H1 (cell line): Measurements from ENCODE around the gene MKI67. TPM values are rescaled to one million over a fixed set of nuclear protein-coding genes. Genes with fewer than 3 reads are reported as not detected.

Source experiments
- CTCF ChIA-PET: fragments of 300-600 bp; sonication (Branson Sonifier 250); formaldehyde crosslinking; loops from one replicate; lab custom pipeline; 2021; ENCODE audit not compliant: partially characterized antibody; lab: Charles Lee
- POLR2A ChIA-PET: fragments of 300-600 bp; sonication (Branson Sonifier 250); formaldehyde crosslinking; loops from one replicate; lab custom pipeline; 2021; ENCODE audit warnings: inconsistent platforms; ENCODE audit not compliant: partially characterized antibody; lab: Charles Lee
- DNase-seq, 2 experiments: peaks; one replicate each; pipeline versions ENCODE4 v3.0.0 to v3.0.0-alpha.2; 2010 to 2022; ENCODE audit warnings: low spot score in 2 of 2, low read depth in 1 of 2, mixed read lengths in 1 of 2
- FAIRE-seq: peaks from 2 replicates; lab custom pipeline; 2011; peaks lifted over from hg19 to GRCh38; lab: Jason Lieb, UNC
- H2AFZ ChIP-seq: 2 replicates; pipeline ENCODE4 v1.8.1; 2012; ENCODE audit warnings: low read length, inconsistent platforms
- H2AK5ac ChIP-seq: 2 replicates; pipeline ENCODE4 v1.6.1; 2013; ENCODE audit warnings: low read depth, low read length
- H2BK120ac ChIP-seq: replicated peaks from 2 replicates; pipeline ENCODE3; 2013; ENCODE audit warnings: low read depth, low read length, inconsistent platforms
- H2BK12ac ChIP-seq: 2 replicates; pipeline ENCODE4 v1.6.1; 2013; ENCODE audit warnings: low read depth, low read length
- H2BK15ac ChIP-seq: 2 replicates; pipeline ENCODE4 v1.6.1; 2013; ENCODE audit warnings: low read length
- H2BK20ac ChIP-seq: 2 replicates; pipeline ENCODE4 v1.6.1; 2013; ENCODE audit warnings: low read length
- H2BK5ac ChIP-seq: 2 replicates; pipeline ENCODE4 v1.6.1; 2013; ENCODE audit warnings: low read depth, low read length
- H3K14ac ChIP-seq: 2 replicates; pipeline ENCODE4 v1.6.1; 2013; ENCODE audit warnings: inconsistent platforms; ENCODE audit not compliant: insufficient read length
- H3K18ac ChIP-seq: 2 replicates; pipeline ENCODE4 v1.6.1; 2013; ENCODE audit warnings: low read length; ENCODE audit errors: extremely low read depth
- H3K23ac ChIP-seq: 2 replicates; pipeline ENCODE4 v1.6.1; 2013; ENCODE audit warnings: inconsistent platforms; ENCODE audit not compliant: insufficient read length
- H3K23me2 ChIP-seq: 2 replicates; pipeline ENCODE4 v1.6.1; 2013; ENCODE audit warnings: low read depth, low read length
- H3K27ac ChIP-seq: 2 replicates; pipeline ENCODE4 v1.6.1; 2011; ENCODE audit warnings: low read depth, low read length, inconsistent platforms
- H3K27me3 ChIP-seq, 4 experiments: replicated peaks in 1 of 4; 1 replicate in 1 of 4; 2 replicates in 3 of 4; pipeline versions ENCODE4 v1.6.1 to v1.8.1; 2011 to 2013; ENCODE audit warnings: low read length in 3 of 4, mild to moderate bottlenecking in 3 of 4, inconsistent platforms in 2 of 4, mixed read lengths in 2 of 4, moderate library complexity in 1 of 4; ENCODE audit not compliant: control insufficient read depth in 3 of 4, insufficient read depth in 3 of 4; ENCODE audit errors: extremely low read depth in 1 of 4
- H3K36me3 ChIP-seq, 4 experiments: 2 replicates each; pipeline versions ENCODE4 v1.6.1 to v1.8.1; 2011 to 2013; ENCODE audit warnings: mild to moderate bottlenecking in 4 of 4, low read length in 3 of 4, moderate library complexity in 2 of 4, control low read depth in 1 of 4, inconsistent platforms in 1 of 4; ENCODE audit not compliant: insufficient read depth in 4 of 4, control insufficient read depth in 2 of 4
- H3K4ac ChIP-seq: replicated peaks from 2 replicates; pipeline ENCODE3; 2013; ENCODE audit warnings: low read length, low read depth, mixed read lengths, inconsistent platforms; ENCODE audit not compliant: insufficient read length
- H3K4me1 ChIP-seq, 4 experiments: replicated peaks in 1 of 4; 1 replicate in 1 of 4; 2 replicates in 3 of 4; pipeline versions ENCODE4 v1.6.1 to v1.8.1; 2011 to 2013; ENCODE audit warnings: low read length in 3 of 4, inconsistent platforms in 2 of 4, mixed read lengths in 1 of 4; ENCODE audit not compliant: insufficient read depth in 4 of 4, control insufficient read depth in 3 of 4
- H3K4me2 ChIP-seq, 2 experiments: 2 replicates each; pipeline versions ENCODE4 v1.6.1 to v1.8.1; 2011 to 2013; ENCODE audit warnings: low read depth in 2 of 2, low read length in 2 of 2, control low read depth in 1 of 2, inconsistent platforms in 1 of 2, mild to moderate bottlenecking in 1 of 2; ENCODE audit not compliant: insufficient read depth in 1 of 2
- H3K4me3 ChIP-seq, 4 experiments: fragments of 200-600, 300-600 bp in 1 of 4; sonication (generic), shearing (Covaris generic), sonication (Bioruptor Twin) in 1 of 4; 2 replicates each; pipeline versions ENCODE4 v1.5.1 to v1.8.1; 2011 to 2016; ENCODE audit warnings: low read length in 4 of 4, low read depth in 3 of 4, control low read depth in 2 of 4, inconsistent platforms in 2 of 4, mild to moderate bottlenecking in 2 of 4, mixed read lengths in 1 of 4, moderate library complexity in 1 of 4; ENCODE audit not compliant: insufficient read depth in 2 of 4; ENCODE audit errors: extremely low read depth in 1 of 4
- H3K56ac ChIP-seq: replicated peaks from 2 replicates; pipeline ENCODE3; 2013; ENCODE audit warnings: low read depth, mild to moderate bottlenecking, mixed read lengths, low read length, inconsistent platforms; ENCODE audit not compliant: insufficient read length
- H3K79me1 ChIP-seq: 2 replicates; pipeline ENCODE4 v1.6.1; 2013; ENCODE audit warnings: low read depth, low read length, control low read depth
- H3K79me2 ChIP-seq, 2 experiments: 2 replicates each; pipeline versions ENCODE4 v1.6.1 to v1.8.1; 2012 to 2013; ENCODE audit warnings: low read length in 2 of 2, mild to moderate bottlenecking in 2 of 2, inconsistent platforms in 1 of 2; ENCODE audit not compliant: insufficient read depth in 2 of 2, control insufficient read depth in 1 of 2
- H3K9ac ChIP-seq, 4 experiments: replicated peaks in 1 of 4; 1 replicate in 1 of 4; 2 replicates in 3 of 4; pipeline versions ENCODE4 v1.6.1 to v1.8.1; 2011 to 2013; ENCODE audit warnings: low read depth in 3 of 4, low read length in 3 of 4, control low read depth in 2 of 4, mild to moderate bottlenecking in 2 of 4, moderate library complexity in 2 of 4, inconsistent platforms in 1 of 4; ENCODE audit errors: extremely low read depth in 1 of 4
- H3K9me3 ChIP-seq, 2 experiments: 2 replicates each; pipeline versions ENCODE4 v1.6.1 to v1.8.1; 2012 to 2013; ENCODE audit warnings: mild to moderate bottlenecking in 2 of 2, moderate library complexity in 2 of 2, control low read depth in 1 of 2, inconsistent platforms in 1 of 2, low read depth in 1 of 2, low read length in 1 of 2, mixed read lengths in 1 of 2; ENCODE audit not compliant: insufficient read depth in 2 of 2
- H4K20me1 ChIP-seq, 2 experiments: replicated peaks in 1 of 2; 2 replicates each; pipeline versions ENCODE3 to v1.8.1; 2011 to 2013; ENCODE audit warnings: inconsistent platforms in 2 of 2, low read length in 2 of 2, mild to moderate bottlenecking in 1 of 2; ENCODE audit not compliant: insufficient read depth in 2 of 2, control insufficient read depth in 1 of 2
- H4K5ac ChIP-seq: 2 replicates; pipeline ENCODE4 v1.6.1; 2013; ENCODE audit warnings: low read length, low read depth, mixed read lengths, inconsistent platforms; ENCODE audit not compliant: insufficient read length
- H4K8ac ChIP-seq: 2 replicates; pipeline ENCODE4 v1.8.0; 2013; ENCODE audit warnings: mild to moderate bottlenecking, moderate library complexity, low read length, inconsistent platforms; ENCODE audit not compliant: insufficient read depth; ENCODE audit errors: extremely low read depth
- H4K91ac ChIP-seq: replicated peaks from 2 replicates; pipeline ENCODE3; 2013; ENCODE audit warnings: low read length, mixed read lengths, inconsistent platforms; ENCODE audit not compliant: insufficient read length
- ASH2L ChIP-seq: fragments of 200-600, 300-600 bp; sonication (generic); IDR thresholded peaks from one replicate; pipeline ENCODE4 v1.7.1; 2017; ENCODE audit warnings: low read length
- CBX8 ChIP-seq: fragments of 300-800, 300-1000 bp; sonication (generic); IDR thresholded peaks from 2 replicates; pipeline ENCODE4 v1.7.1; 2016; ENCODE audit warnings: low read depth, low read length, borderline replicate concordance
- CHD2 ChIP-seq: IDR thresholded peaks from 2 replicates; pipeline ENCODE4 v1.6.1; 2012; ENCODE audit warnings: low read length, improper control_type of control experiment
- GTF2F1 ChIP-seq: IDR thresholded peaks from 2 replicates; pipeline ENCODE4 v1.6.1; 2012; ENCODE audit warnings: low read depth, low read length, improper control_type of control experiment, borderline replicate concordance
- HDAC2 ChIP-seq, 2 experiments: fragments of 300-600 bp in 1 of 2; sonication (generic) in 1 of 2; IDR thresholded peaks; 2 replicates each; pipeline ENCODE4 v1.6.1; 2011 to 2012; ENCODE audit warnings: low read depth in 2 of 2, low read length in 2 of 2, mild to moderate bottlenecking in 2 of 2, moderate library complexity in 2 of 2, borderline replicate concordance in 1 of 2, inconsistent platforms in 1 of 2
- KDM4A ChIP-seq: IDR thresholded peaks from one replicate; pipeline ENCODE4 v1.7.1; 2012; ENCODE audit warnings: low read depth, mild to moderate bottlenecking, moderate library complexity, low read length, inconsistent platforms; ENCODE audit not compliant: severe bottlenecking
- MAX ChIP-seq: IDR thresholded peaks from 2 replicates; pipeline ENCODE4 v1.6.1; 2012; ENCODE audit warnings: inconsistent platforms
- POLR2AphosphoS5 ChIP-seq: IDR thresholded peaks from 2 replicates; pipeline ENCODE4 v1.6.1; 2011; ENCODE audit warnings: low read depth, low read length
- POU5F1 ChIP-seq: IDR thresholded peaks from 2 replicates; pipeline ENCODE4 v1.6.1; 2011; ENCODE audit warnings: low read depth, mild to moderate bottlenecking, low read length, moderate library complexity
- SAP30 ChIP-seq: fragments of 300-600 bp; sonication (generic); IDR thresholded peaks from 2 replicates; pipeline ENCODE4 v1.7.1; 2012; ENCODE audit warnings: low read length, moderate library complexity, mild to moderate bottlenecking, inconsistent platforms; ENCODE audit not compliant: insufficient read depth, insufficient replicate concordance
- SIRT6 ChIP-seq: IDR thresholded peaks from one replicate; pipeline ENCODE4 v1.7.1; 2012; ENCODE audit warnings: low read length, inconsistent platforms
- SIX5 ChIP-seq: IDR thresholded peaks from 2 replicates; pipeline ENCODE4 v1.6.1; 2011; ENCODE audit warnings: mild to moderate bottlenecking, low read depth, low read length
- TAF7 ChIP-seq: optimal IDR thresholded peaks from 2 replicates; pipeline ENCODE3; 2011; ENCODE audit warnings: low read depth, mild to moderate bottlenecking, inconsistent platforms, low read length, moderate library complexity, borderline replicate concordance
- TBP ChIP-seq: IDR thresholded peaks from 2 replicates; pipeline ENCODE4 v1.6.1; 2011; ENCODE audit warnings: low read depth, low read length, improper control_type of control experiment
- WGBS, 2 experiments: shearing (Covaris generic) in 1 of 2; methylation state at CpG; one replicate each; pipeline versions ENCODE4 v1.1.6 to v1.1.7; 2013 to 2015; ENCODE audit warnings: low lambda C conversion rate in 2 of 2, mixed read lengths in 2 of 2, inconsistent platforms in 1 of 2, low coverage in 1 of 2, missing lambda C conversion rate in 1 of 2; ENCODE audit not compliant: insufficient replicate concordance in 2 of 2, insufficient coverage in 1 of 2, insufficient read length in 1 of 2; ENCODE audit errors: extremely low coverage in 1 of 2, missing lambda C conversion rate in 1 of 2; 5-methylcytosine and 5-hydroxymethylcytosine counted together
- polyA plus RNA-seq, 7 experiments: library from polyadenylated mRNA; depleted of rRNA in 3 of 7; stranded (reverse) in 5 of 7; unstranded in 2 of 7; fragments of >200 nt in 5 of 7; fragments of 200-250 nt in 2 of 7; gene quantifications; 1 replicate in 5 of 7; 2 replicates in 1 of 7; 4 replicates in 1 of 7; pipeline versions ENCODE4 v1.2.1 to v1.2.3, GENCODE V29; 2011 to 2013; ENCODE audit warnings: missing spikeins in 2 of 7, mixed read lengths in 2 of 7
- total RNA-seq: library from RNA; stranded (reverse); fragmentation: NEBNext Ultra II Directional; extraction: Animal tissue kit (Norgen Biotek cat#: 25700); gene quantifications from 2 replicates; pipeline ENCODE4 v1.2.1, GENCODE V29; 2021

Gene MKI67
- total and polyA plus RNA-seq, 2 of the 8 experiments (the other 6 are each of a cell fraction or from before 2014, with no cell fraction given), result 15.8 to 85.1 TPM

GRCh38 chr10:128084991-128085390, 41.2 kb downstream of the MKI67 start:
- Histone ChIP-seq H3K4ac (no peak overlapping the region), H3K23me2 (no peaks in the 10 kb centered on the region), H3K79me2 (no peaks in the 10 kb centered on the region), H2BK12ac (no peak overlapping the region), H3K9me3 (no peaks in the 10 kb centered on the region), H3K36me3 (no peaks in the 10 kb centered on the region), H3K4me1 (peaks cover 8 to 21% (median 13%) of the 10 kb centered on the region in 4 experiments; a peak in 6 of 7 replicates), H3K79me1 (no peaks in the 10 kb centered on the region), H3K27me3 (no peaks in the 10 kb centered on the region; a peak in 1 of 7 replicates), H2AFZ (0 out of 2 replicates have a peak overlapping the region, but pooled peaks have one; percentile 29), H4K8ac (no peak overlapping the region), H2BK15ac (no peak overlapping the region), H2AK5ac (no peak overlapping the region), H3K18ac (no peak overlapping the region), H2BK20ac (no peak overlapping the region), H3K4me3 (no peak overlapping the region), H3K56ac (no peak overlapping the region), H4K20me1 (no peaks in the 10 kb centered on the region), H4K5ac (no peak overlapping the region), H3K4me2 (peak overlapping the region in 1 of 2 experiments; percentile 2; a peak in 1 of 4 replicates), H2BK5ac (no peak overlapping the region), H2BK120ac (no peak overlapping the region), H3K14ac (no peak overlapping the region), H3K23ac (no peak overlapping the region), H3K9ac (no peak overlapping the region), H4K91ac (no peak overlapping the region), H3K27ac (no peak overlapping the region)
- POLR2A ChIA-PET, result no interaction called here
- DNase-seq (no peak), FAIRE-seq (no peak)
- WGBS, 2 experiments, result 89% methylated on average over 8 of the region's 8 CpGs; no CpG with 5 or more reads in 1 of the 2 experiments
- CTCF ChIA-PET, result interaction anchor here (1.4 to 1.5 kb wide), 2 partner anchors 50 to 179 kb away, joined by 4 to 5 read pairs; no protein-coding TSS in a partner anchor
- no peak for TF ChIP-seq KDM4A
- no peak for TF ChIP-seq POLR2AphosphoS5
- no peak for TF ChIP-seq SAP30
- no peak for TF ChIP-seq SIX5
- no peak for TF ChIP-seq CBX8
- no peak for TF ChIP-seq CHD2
- no peak for TF ChIP-seq MAX
- TF ChIP-seq HDAC2 (IDR thresholded peaks at IDR 0.05; ENCODE audit: borderline replicate concordance in 1 of 2, low read depth in 2 of 2, low read length in 2 of 2), result no peak
- no peak for TF ChIP-seq TAF7
- no peak for TF ChIP-seq POU5F1
- TF ChIP-seq SIRT6, result no peak
- no peak for TF ChIP-seq TBP
- no peak for TF ChIP-seq ASH2L
- TF ChIP-seq GTF2F1, result no peak
